ENCODE data around the gene APOL1. TPM values are rescaled to one million over a fixed set of nuclear protein-coding genes. Genes with fewer than 3 reads are reported as not detected.

Gene APOL1
- total and polyA plus RNA-seq, 2 of the 4 experiments (the other 2 are of a cell fraction), result 0.36 to 0.77 TPM

- TF ChIP-seq ELK1 (IDR thresholded peaks at IDR 0.05; ENCODE audit: borderline replicate concordance, low read depth, low read length) (no peak), CHD1 (IDR thresholded peaks at IDR 0.05; ENCODE audit: low read depth, low read length) (no peak)
Measured at GRCh38 chr22:36239401-36240171, 13.3 kb upstream of the APOL1 start, which contains the start of gene APOL2 (continued).

GRCh38 chr22:36243986-36244385 is 8.9 kb upstream of the APOL1 start:
- H3K36me3 ChIP-seq (ENCODE audit: control insufficient read depth, insufficient read depth, low read length), result no peaks in the 10 kb centered on the region
- H2BK20ac ChIP-seq (ENCODE audit: low read depth, low read length), result no peak overlapping the region
- ChIA-PET CTCF (no interaction called here), POLR2A (ENCODE audit: unreplicated experiment) (no interaction called here)
- H3K18ac ChIP-seq (ENCODE audit: low read depth, low read length), result no peak overlapping the region
- no peak for ATAC-seq (ENCODE audit: low read depth)
- H3K9me1 ChIP-seq (ENCODE audit: insufficient read depth, low read length), result no peaks in the 10 kb centered on the region
- no peak for DNase-seq
- no peak overlapping the region for H2AK9ac ChIP-seq (replicated peaks; ENCODE audit: low read depth, low read length, poor library complexity)
- no peaks in the 10 kb centered on the region for H3K9me3 ChIP-seq (ENCODE audit: control insufficient read depth, insufficient read depth, low read length)
- intact Hi-C loops (cut with micrococcal nuclease), result loop anchor here (1.0 kb wide), 1 partner anchor 12 kb away; no protein-coding TSS in a partner anchor
- no peak overlapping the region for H3K4me3 ChIP-seq (ENCODE audit: insufficient read depth, low read depth, low read length)
- no peak overlapping the region for H3K27ac ChIP-seq (ENCODE audit: insufficient read depth, low read length)
- no peak overlapping the region for H4K91ac ChIP-seq (ENCODE audit: insufficient read depth, low read depth, low read length)
- H3K79me1 ChIP-seq (ENCODE audit: low read depth in 1 of 2, low read length in 2 of 2), result peaks cover 0 to 4% of the 10 kb centered on the region in 2 experiments; a peak in 2 of 4 replicates
- no peak overlapping the region for H4K8ac ChIP-seq (ENCODE audit: low read depth in 2 of 2, low read length in 2 of 2)
- H3K27me3 ChIP-seq (ENCODE audit: control insufficient read depth, insufficient read depth, low read length), result no peaks in the 10 kb centered on the region
- TF ChIP-seq RAD21 (IDR thresholded peaks at IDR 0.05; ENCODE audit: low read length), result no peak
- no peak for TF ChIP-seq MAZ (IDR thresholded peaks at IDR 0.05; ENCODE audit: borderline replicate concordance, low read depth, low read length)
- TF ChIP-seq CHD1 (IDR thresholded peaks at IDR 0.05; ENCODE audit: low read depth, low read length), result no peak
- no peak for TF ChIP-seq MAFK (IDR thresholded peaks at IDR 0.05; ENCODE audit: low read depth, low read length)
- no peak for TF ChIP-seq FOS (IDR thresholded peaks at IDR 0.05; ENCODE audit: low read depth, low read length)
- no peak for TF ChIP-seq RCOR1 (IDR thresholded peaks at IDR 0.05; ENCODE audit: insufficient replicate concordance, low read length)
- no peak for TF ChIP-seq ELK1 (IDR thresholded peaks at IDR 0.05; ENCODE audit: borderline replicate concordance, low read depth, low read length)
- TF ChIP-seq MXI1 (IDR thresholded peaks at IDR 0.05; ENCODE audit: borderline replicate concordance, low read depth, low read length), result no peak
- no peak for TF ChIP-seq POLR2A (IDR thresholded peaks at IDR 0.05; ENCODE audit: low read depth, low read length)
- no peak overlapping the region for H4K5ac ChIP-seq (ENCODE audit: low read depth, low read length)
- 100% methylated on average over 3 of the region's 5 CpGs; no CpG with 5 or more reads in 1 of the 2 experiments for WGBS, 2 experiments (ENCODE audit: extremely low coverage in 2 of 2, insufficient read length in 1 of 2)
- H2BK5ac ChIP-seq (ENCODE audit: low read depth, low read length, poor library complexity, severe bottlenecking), result no peak overlapping the region
- dilution Hi-C loops (cut with HindIII; ENCODE audit: low sequenced_read_pairs, unreplicated experiment), result no loop called here
- no TSS peak for BruUV-seq (replicated peaks)
- H3K4ac ChIP-seq (ENCODE audit: low read depth, low read length), result no peak overlapping the region
- no peak overlapping the region for H2BK15ac ChIP-seq (ENCODE audit: low read depth, low read length)
- H3K14ac ChIP-seq (replicated peaks; ENCODE audit: low read depth, low read length), result no peak overlapping the region
- in situ Hi-C loops (cut with MboI; ENCODE audit: low sequenced_read_pairs), result no loop called here
- H2AFZ ChIP-seq (replicated peaks; ENCODE audit: low read length, poor library complexity), result no peak overlapping the region
- no peak overlapping the region for H3K9ac ChIP-seq (ENCODE audit: low read depth, low read length)
- no peak overlapping the region for H3K23ac ChIP-seq (ENCODE audit: low read depth, low read length)
- H2BK120ac ChIP-seq (ENCODE audit: low read depth, low read length), result no peak overlapping the region
- no peak overlapping the region for H3K56ac ChIP-seq (ENCODE audit: extremely low read depth, insufficient read depth, low read length)
- no peaks in the 10 kb centered on the region for H4K20me1 ChIP-seq (ENCODE audit: insufficient read depth, low read length)
- no peak overlapping the region for H3K4me2 ChIP-seq (ENCODE audit: low read depth, low read length)
- peaks cover 3% of the 10 kb centered on the region; the same call in 1 of the 2 replicates for H3K4me1 ChIP-seq (ENCODE audit: control insufficient read depth, insufficient read depth, low read length)
- H2AK5ac ChIP-seq (ENCODE audit: low read depth, low read length), result no peak overlapping the region

Measured in IMR-90 (cell line).